NOMO-1 treated with DMSO at 0.1 percent for 48 hours (cell line): ENCODE data around the gene VGLL4.
"Not testable (repeated sequence)": the region's sequence is repeated elsewhere in the genome, so short reads cannot be mapped to it uniquely, and the experiment has no call there.

Experiments
- DNase-seq: peaks from one replicate; lab custom pipeline; 2025; ENCODE audit not compliant: unreplicated experiment; lab: John Stamatoyannopoulos, UW

The VGLL4 gene

DNA sequence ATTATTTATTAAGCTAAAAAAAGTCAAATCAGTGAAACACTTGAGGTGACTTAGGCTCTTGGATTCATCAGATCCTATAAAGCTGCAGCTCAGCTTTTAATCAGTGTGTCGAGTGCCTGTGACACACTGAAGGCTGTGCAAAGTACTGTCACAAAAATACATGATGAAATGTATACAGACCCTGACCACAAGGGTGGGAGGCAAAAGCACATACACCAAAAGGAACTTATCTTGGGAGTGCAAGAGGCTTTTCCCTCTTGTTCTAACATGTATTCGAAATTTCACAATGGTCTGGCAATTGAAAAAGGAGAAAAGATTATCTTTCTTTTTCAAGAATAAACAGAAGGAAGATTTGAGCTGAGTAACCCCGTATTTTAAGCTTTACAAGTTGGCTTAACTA is 35.9 kb downstream of the VGLL4 start:
- DNase-seq: no peak

DNA sequence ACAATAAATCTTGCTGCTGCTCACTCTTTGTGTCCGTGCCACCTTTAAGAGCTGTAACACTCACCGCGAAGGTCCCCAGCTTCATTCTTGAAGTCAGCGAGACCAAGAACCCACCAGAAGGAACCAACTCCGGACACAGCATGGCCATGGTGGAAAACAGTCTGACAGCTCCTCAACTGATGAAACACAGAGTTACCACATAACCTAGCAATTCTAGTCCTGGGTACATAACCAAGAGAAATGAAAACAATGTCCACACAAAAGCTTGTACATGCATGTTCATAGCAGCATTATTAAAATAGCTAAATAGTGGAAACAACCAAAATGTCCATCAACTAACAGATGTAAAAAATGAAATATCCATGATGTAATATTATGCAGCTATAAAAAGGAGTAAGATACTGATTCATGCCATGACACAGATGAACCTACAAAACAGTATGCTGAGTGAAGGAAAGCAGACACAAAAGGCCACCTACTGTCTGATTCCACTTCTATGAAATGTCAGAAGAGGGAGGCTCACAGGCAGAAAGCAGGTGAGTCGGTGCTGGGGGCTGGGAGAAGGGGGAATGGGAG is 36.8 kb downstream of the VGLL4 start:
- DNase-seq: no peak

DNA sequence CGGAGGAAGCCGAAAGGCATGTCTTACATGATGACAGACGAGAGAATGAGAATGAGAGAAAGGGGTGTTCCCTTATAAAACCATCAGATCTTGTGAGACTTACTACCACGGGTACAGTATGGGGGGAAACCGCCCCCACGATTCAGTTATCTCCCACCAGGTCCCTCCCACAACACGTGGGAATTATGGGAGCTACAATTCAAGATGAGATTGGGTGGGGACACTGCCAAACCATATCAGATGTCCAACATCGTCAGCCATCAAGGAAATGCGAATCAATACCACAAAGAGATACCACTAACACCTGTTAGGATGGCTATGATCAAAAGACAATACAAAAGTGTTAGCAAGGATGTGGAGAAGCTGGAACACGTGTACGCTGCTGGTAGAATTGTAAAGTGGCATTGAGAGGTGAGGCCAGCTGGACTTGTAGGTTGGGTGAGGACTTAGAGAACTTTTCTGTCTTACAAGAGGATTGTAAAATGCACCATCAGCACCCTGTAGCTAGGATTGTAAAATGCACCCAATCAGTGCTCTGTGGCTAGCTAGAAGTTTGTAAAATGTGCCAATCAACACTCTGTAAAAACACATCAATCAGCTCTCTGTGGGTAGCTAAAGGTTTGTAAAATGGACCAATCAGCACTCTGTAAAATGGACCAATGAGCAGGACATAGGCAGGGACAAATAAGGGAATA is 37.5 kb downstream of the VGLL4 start:
- DNase-seq: no peak

DNA sequence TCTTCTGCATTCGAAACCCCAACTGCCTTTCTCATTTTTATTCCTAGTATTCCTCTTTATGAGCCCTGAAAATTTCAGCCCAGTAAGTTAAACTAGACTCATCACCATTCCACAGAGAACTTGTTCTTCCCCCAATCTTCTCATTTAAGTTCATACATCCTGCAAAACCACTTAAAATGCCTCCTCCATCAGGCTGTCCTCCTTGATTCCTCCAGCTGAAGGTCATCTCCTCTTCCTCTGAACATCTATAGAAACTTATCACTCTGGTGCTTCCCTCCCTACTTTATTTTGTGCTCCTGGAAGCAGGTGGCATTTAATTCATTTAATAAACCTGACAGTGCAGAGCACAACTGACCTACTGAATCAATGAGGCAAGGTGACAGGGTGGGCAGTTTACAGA is 38.3 kb downstream of the VGLL4 start:
- DNase-seq: no peak

DNA sequence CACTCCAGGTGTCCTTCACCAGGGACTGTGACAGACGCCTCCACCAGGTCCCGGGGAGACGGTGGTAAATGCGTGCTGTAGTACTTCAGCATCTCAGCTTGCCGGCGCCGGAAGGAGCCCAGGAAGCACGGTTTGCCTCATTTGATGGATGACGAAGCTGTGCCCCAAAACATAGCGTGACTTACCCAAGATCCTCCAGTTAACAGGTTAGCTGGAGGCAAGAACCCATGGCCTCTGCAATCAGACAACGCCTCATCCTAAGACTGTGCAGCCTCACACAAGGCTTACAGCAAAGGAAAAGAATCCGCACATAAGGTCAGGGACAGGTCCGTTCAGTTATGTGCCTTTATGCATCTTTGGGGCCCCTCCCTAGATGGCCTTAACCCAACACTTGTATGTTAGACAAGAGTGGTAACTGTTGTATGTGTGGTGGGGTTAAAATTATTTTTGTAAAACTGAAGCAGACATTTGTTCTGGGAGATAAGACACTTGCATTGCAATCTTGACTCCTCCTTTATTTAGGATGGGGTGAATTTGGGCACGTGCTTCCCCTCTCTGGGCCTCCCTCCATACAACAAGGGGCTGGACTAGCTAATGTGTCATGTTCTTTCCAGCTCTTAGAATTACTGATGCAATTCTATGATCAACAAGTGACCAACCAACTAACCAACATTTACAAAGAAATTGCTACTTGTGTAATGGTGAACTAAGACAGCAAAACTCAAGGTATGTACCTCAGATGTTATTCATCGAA is 39.4 kb downstream of the VGLL4 start:
- no peak for DNase-seq

DNA sequence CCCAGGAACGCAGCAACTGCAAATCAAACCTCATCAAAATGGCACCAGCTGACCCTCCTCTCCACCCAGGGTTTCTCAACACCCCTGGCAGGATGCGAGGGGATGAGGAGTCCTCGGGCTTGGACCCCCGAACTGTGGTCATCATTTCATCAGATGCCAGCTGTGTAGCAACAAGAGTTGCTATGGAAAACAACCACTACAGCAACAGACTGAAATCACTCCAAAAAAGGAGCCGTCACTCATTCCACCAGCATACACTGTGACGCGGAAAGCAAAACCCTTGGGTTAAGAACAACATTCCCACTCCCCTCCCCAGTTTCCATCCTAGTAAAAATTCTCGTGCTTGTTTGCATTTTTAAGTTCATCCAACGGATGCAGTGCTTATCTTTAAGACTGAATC is 40.1 kb downstream of the VGLL4 start:
- no peak for DNase-seq

DNA sequence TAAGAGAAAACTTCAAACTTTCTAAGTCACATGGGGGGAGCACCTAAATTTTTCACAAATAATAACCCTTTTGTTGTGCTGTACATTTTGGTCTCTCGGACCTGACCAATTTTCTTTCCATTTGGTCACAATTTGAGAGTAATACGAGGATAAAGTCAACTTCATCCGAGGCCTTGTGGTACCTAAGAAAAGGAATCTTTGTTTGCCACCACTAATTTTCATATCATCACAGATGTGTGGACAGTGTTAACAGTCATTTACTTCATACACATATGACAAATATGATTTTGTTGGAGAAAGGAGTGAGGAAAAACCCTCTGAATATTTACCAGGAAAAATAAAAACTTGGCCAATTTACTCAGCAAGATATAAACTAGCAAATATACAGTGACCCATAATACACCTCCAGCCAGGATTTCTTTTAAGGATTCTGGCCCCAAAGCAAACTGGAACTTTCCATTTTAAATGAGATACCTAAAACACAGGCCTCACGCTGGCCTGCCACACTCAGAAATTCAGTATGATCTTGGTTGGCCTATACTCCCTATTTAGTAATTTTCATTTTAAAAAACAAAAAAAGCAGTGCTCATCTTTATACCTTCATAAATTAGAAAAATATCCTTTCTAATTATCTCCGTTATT is 40.7 kb downstream of the VGLL4 start:
- DNase-seq: no peak

DNA sequence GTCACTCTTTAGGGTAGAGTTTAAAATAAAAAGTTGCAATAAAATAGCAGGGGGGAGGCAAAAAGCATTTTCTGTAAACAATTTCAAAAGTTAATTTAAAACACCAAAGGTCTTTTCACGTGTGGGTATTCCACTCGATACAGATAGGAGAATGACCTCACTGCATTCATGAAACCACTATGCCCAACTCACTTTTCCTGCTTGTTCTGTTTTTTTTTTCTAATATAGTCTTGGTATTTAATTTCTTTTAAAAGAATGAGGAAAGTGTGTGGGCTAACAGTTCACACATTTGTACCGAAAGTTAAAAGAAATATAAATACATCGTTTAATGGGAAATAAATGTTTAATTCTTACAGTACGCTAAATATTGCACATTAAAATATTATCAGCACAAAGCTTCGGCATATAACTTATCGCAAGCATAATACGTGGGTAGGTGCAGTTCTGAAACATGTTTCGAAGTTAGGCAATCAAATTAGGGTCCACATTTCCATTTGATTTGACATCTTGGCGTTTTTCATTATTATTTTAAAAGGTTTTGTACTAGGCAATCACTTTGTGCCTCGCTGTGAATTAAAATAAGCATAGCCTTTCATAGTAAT is 41.4 kb downstream of the VGLL4 start:
- DNase-seq: no peak

DNA sequence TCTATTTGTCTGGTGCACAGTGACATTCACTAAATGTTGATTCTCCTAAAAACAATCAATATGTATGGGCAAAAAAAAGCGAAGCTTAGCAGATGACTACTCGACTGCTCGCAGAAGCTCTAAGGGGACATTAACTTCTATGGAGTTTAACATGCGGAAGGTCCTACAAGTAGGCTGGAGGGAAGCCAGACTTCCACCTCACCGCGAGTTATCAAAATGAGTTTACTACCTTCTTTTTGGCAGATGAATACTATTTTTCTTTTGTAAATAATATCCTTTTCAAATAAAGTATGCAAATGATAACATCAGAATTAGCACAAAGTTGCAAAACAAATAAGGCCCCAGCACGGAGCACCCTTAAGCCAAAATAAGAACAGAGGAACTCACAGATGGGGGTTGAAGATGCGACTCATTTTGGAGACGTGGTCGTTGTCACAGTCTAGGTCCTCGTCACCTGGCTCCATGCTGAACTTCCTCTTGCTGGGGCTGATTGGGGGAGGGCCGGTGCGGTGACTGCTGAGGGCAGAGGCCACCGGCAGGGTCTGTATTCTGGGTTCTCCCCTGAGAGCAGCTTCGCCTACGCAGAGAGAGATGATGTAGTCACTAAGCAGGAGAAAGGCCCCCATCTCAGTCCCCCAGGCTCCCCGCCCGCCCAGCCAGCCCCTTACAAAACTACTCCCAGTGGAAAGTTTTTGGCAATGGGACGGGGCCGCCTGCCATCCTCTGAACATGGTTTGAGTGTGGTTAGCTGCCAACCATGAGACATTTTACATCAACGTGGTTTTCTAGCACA is 42.1 kb downstream of the VGLL4 start:
- peak; percentile 24 for DNase-seq

DNA sequence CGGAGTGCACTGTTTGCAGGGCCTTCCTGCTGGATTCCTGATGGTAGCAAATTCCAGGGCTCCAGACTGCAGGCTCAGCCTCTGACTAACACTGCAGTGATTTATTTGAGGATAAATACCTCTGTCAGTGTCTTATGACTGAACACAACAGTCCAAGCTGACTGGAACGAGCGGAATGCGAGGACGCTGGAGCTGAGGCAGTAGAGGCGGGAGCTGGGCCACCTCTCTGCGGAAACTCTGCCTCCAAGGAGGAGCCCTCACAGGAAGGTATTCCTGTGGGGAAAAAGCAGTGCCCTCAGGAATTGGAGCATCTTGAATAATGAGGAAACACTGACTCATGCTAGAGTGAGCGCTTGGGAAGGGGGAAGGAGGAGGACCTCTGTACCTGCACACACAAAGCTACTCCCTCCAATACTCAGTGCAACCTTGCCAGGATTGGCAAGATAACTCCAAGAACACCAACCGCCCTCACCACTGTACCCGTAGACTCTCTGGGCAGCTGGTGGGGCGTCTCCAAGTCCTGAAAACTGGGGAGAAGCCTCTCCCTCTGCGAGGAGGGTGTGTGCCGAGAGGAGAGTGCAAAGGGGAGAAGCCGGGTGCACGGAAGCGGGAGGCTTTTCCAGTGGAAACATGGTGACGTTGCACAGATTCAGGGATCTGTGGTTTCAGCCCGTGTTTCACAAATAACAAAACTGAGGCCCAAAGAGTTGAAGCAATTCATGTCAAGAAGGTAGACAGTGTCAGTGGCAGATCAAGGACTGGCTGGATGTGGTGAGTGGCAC is 43.0 kb downstream of the VGLL4 start:
- DNase-seq: no peak

DNA sequence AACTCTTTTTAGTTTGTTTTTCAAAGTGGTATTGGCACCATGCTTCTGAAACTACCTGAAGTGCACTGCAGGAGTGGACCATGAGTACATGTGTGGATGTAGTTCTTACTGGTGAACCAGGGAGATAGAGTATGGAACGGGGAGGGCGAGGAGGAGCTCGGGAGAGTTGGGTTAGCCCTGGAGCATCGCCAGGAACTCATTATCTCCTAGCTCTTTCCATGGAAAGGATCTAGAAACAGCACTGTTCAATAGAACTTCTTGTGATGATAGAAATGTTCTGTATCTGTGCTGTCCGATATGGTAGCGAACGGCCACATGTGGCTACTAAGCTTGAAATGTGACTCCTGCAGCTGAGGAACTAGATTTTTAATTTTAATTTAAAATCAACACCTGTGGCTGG is 47.3 kb downstream of the VGLL4 start:
- no peak for DNase-seq

DNA sequence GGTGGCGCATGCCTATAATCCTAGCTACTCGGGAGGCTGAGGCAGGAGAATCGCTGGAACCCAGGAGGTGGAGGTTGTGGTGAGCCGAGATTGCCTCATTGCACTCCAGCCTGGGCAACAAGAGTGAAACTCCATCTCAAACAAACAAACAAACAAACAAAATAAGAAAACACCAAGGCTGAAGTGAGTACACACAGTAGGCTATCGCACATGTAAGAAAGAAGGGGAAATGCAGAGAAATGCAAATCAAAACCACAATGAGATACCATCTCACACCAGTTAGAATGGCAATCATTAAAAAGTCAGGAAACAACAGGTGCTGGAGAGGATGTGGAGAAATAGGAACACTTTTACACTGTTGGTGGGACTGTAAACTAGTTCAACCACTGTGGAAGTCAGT is 48.7 kb downstream of the VGLL4 start:
- DNase-seq: not testable (repeated sequence)

DNA sequence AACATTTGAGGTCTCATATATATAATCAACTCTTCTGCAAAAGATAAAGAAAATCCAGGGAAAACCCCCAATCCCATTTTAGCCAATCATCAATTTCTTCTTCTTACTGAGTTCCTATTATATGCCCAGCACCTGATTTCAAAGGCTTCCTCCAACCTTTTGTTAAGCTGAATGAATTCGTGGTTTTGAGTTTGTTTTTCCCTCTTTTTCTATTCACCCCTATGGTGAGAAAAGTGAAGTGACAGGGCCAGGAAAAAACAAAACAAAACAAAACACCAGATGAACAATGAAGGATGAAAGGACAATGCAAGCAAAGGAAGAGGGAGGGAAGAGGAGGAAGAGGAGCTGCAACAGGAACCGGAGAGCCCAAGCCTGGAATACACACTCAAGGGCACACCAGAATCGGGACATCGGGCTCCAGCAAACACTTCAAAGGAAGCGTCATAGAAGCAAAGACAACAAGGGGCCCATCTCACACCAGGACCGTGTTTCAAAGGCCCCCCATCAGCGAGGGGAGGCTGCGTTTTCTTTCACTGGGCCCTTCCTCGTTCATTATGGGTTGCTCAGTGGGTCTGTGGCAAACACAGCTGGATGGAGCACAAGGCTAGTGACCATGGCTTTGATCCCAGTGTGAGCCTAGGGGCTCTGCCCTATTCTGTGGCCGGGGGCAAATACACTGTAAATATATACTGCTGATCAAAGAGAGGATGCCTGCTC is 50.2 kb downstream of the VGLL4 start:
- DNase-seq: no peak

DNA sequence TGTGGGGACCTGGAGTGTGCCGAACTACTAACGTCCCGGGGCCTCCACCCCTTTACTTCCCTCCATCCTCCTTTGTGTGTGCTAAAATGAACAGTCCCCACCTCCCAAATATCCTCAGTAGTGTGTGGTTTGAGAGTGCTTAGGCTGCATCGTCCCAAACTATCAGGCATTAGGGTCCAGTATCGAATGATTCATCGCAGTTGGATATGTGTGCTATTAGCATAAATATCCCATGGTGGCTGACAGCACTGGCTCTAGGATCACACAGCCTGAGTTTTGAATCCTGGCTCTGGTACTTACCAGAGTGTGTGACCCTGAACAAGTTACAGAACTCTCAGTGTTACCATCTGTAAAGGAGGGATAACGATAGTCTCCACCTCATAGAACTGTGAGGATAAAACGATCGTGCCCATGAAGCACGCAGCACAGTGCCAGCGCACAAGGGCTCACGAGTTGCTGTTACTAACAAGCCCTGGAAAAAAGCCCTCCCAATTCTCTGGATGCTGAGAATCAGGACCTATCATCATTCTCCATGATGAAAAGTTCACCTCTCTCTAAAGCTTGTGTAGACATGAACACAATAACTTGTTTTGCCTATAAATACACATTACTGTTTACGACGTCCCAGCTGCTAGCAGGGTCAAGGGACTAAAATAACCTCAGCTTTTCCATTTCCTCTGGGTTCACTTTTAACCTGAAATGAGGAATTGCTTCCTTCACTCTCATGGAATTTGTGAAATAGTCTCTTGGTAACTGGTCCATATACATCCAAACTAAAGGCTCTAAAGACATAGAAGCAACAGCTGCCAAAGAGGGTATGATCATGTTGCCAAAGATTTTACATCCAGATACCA is 51.0 kb downstream of the VGLL4 start:
- no peak for DNase-seq

DNA sequence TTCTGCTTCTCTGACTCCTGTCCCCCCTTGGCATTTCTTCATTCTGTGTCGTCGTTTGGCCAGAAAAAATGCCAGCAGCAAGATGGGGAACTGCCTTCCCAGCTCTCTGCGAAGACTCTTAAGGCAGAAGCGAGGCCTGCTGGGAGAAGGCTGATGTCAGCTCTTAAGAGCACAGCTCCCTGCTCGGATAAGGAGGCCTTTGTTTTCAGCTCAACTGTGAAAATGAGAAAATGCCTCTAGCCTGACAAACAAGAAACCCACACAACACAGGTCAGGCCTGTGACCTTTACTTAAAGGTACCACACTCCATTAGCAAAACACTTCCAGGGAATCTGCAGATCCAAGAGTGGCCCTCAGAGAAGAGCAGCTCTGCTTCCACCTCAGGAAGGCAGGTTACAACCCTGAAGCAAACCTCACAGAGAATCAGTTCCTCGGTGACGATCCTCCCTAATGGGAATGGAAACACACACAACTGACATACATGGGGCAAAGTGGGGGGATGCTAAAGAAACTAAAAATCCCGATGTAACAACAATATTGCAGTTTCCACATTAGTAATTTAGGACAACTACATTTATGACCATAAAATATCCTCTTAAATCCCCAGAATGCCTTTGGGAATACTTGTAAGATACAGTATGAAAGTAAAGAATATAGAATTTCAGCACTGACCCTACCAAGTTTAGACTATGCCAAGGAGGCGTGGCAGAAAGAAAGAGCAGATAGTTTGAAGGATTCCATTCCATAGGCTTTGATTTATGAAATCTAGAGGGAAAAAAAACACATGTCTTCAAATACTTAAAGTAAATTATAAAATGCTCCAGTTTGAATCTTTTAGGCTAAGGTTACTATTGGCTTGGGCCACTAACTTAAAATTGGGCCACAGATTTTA is 52.1 kb downstream of the VGLL4 start:
- no peak for DNase-seq

DNA sequence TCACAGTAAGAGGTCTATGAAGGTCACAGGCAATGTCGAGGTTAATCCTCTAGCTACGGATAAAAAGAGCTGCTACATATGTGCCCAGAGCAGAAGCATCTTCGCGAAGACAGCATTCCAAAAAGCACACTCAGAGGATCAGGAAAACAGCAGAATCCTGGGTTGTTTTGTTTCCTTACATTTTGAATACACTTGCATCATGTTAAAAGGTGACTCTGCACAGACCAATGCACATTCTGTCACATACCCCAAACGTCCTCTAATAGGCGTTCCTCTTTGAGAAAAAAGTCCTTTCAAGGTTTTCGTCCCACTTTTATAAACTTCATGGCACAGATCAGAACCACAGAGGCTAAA is 52.7 kb downstream of the VGLL4 start:
- no peak for DNase-seq

DNA sequence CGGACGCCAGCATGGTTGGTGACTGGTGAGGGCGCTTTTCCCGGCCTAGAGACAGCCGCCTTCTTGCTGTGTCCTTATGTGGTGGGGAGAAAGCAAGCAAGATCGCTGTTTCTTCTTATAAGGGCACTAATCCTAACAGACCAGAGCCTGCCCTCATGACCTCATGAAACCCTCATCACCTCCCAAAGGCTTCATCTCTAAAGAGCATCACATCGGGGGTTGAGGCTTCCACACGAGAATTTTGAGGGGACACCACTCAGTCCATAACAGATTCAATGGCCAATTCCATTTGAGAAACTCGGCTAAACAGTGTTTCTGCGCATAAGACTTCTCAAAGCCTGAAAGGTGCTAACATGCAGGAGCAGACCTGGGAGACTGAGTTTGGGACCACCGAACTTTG is 54.0 kb downstream of the VGLL4 start:
- no peak for DNase-seq

DNA sequence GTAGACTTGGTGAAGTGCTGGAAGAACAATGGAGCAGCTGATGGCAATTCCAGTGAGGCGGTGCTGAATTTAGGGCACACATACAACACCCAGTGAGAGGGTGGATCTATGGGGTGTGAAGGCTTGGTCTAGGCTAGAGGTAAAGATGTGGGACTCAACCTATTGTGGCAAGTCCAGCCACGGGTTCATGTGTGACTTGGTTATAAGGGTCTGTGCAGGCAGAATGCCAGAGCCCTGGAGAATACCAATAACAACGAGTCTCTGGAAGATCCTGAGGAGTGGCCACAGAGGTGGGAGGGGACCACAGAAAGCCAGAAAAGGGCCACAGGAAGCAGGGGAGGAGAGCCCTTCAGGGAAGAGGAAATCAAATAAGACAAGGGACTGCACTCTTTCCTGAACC is 55.0 kb downstream of the VGLL4 start:
- no peak for DNase-seq
